ENCODE data around the gene HIPK3.
"Not testable (repeated sequence)": the region's sequence is repeated elsewhere in the genome, so short reads cannot be mapped to it uniquely, and the experiment has no call there.

Gene HIPK3

GRCh38 chr11:33259869-33260268 lies 2.7 kb downstream of the HIPK3 start:
- DNase-seq = no peak

- DNase-seq = not testable (repeated sequence)
Measured at GRCh38 chr11:33261350-33261749, 4.2 kb downstream of the HIPK3 start.

GRCh38 chr11:33262011-33262645 lies 4.9 kb downstream of the HIPK3 start:
- DNase-seq = no peak

GRCh38 chr11:33263549-33263948 lies 6.4 kb downstream of the HIPK3 start:
- DNase-seq = no peak

GRCh38 chr11:33264926-33265325 lies 7.7 kb downstream of the HIPK3 start:
- DNase-seq = no peak

GRCh38 chr11:33266393-33267215 lies 9.4 kb downstream of the HIPK3 start:
- no peak for DNase-seq

- no peak for DNase-seq
Measured at GRCh38 chr11:33268945-33269540, 11.9 kb downstream of the HIPK3 start.

- no peak for DNase-seq
Measured at GRCh38 chr11:33269822-33270221, 12.6 kb downstream of the HIPK3 start.

GRCh38 chr11:33271059-33271458 lies 13.9 kb downstream of the HIPK3 start:
- DNase-seq = no peak

- DNase-seq = no peak
Measured at GRCh38 chr11:33272338-33273107, 15.3 kb downstream of the HIPK3 start.

- DNase-seq = no peak
Measured at GRCh38 chr11:33273656-33274055, 16.5 kb downstream of the HIPK3 start.

GRCh38 chr11:33280411-33280810 lies 23.2 kb downstream of the HIPK3 start:
- DNase-seq = no peak

GRCh38 chr11:33281758-33282157 lies 24.6 kb downstream of the HIPK3 start:
- no peak for DNase-seq

GRCh38 chr11:33284818-33285217 lies 27.6 kb downstream of the HIPK3 start:
- DNase-seq = no peak

- no peak for DNase-seq
Measured at GRCh38 chr11:33290319-33290718, 33.1 kb downstream of the HIPK3 start.

- no peak for DNase-seq
Measured at GRCh38 chr11:33291004-33291777, 34.0 kb downstream of the HIPK3 start.

GRCh38 chr11:33292311-33292710 lies 35.1 kb downstream of the HIPK3 start:
- DNase-seq = no peak

- no peak for DNase-seq
Measured at GRCh38 chr11:33294224-33294623, 37.0 kb downstream of the HIPK3 start.

GRCh38 chr11:33294797-33295196 lies 37.6 kb downstream of the HIPK3 start:
- DNase-seq = no peak

GRCh38 chr11:33296695-33297094 lies 39.5 kb downstream of the HIPK3 start:
- DNase-seq = no peak

GRCh38 chr11:33303541-33303940 lies 46.4 kb downstream of the HIPK3 start:
- DNase-seq = no peak

- not testable (repeated sequence) for DNase-seq
Measured at GRCh38 chr11:33306821-33307220, 49.6 kb downstream of the HIPK3 start.

Measured in stimulated activated CD4-positive, alpha-beta T cell treated with anti-CD3 and anti-CD28 coated beads, Interleukin-4, amount 100 ng/mL, for 1 hour (primary cell).